ENCODE data around the gene NHEJ1. TPM values are rescaled to one million over a fixed set of nuclear protein-coding genes. Genes with fewer than 3 reads are reported as not detected.

The NHEJ1 gene
- total RNA-seq, 1 experiment from 2014 or later = 20.8 TPM

GRCh38 chr2:219149667-219150066 is 10.9 kb downstream of the NHEJ1 start:
- Histone ChIP-seq H3K79me2 (ENCODE audit: insufficient read depth, low read length) (no peaks in the 10 kb centered on the region), H2AFZ (ENCODE audit: low read length) (no peak overlapping the region), H3K4me2 (ENCODE audit: insufficient read depth, insufficient read length, low read length) (no peak overlapping the region), H2BK20ac (ENCODE audit: low read depth, low read length, poor library complexity, severe bottlenecking) (no peak overlapping the region), H2AK5ac (ENCODE audit: insufficient read length, low read length) (no peak overlapping the region), H3K4me1 (ENCODE audit: insufficient read depth, low read length) (no peaks in the 10 kb centered on the region), H2BK5ac (ENCODE audit: insufficient read length, low read length) (no peak overlapping the region), H3K56ac (ENCODE audit: insufficient read length, low read depth, low read length) (no peak overlapping the region), H3K9me3 (ENCODE audit: control insufficient read depth, low read depth, low read length) (no peaks in the 10 kb centered on the region), H3K18ac (ENCODE audit: insufficient read length, low read depth, low read length) (no peak overlapping the region), H4K5ac (ENCODE audit: insufficient read length, low read depth, low read length) (no peak overlapping the region), H4K20me1 (ENCODE audit: control insufficient read depth, insufficient read depth, insufficient read length) (no peaks in the 10 kb centered on the region), H3K9ac (ENCODE audit: extremely low read depth, insufficient read length, low read length) (no peak overlapping the region), H4K91ac (ENCODE audit: insufficient read length, low read depth, low read length) (no peak overlapping the region), H3K27me3 (ENCODE audit: insufficient read depth, low read length) (no peaks in the 10 kb centered on the region), H3K14ac (ENCODE audit: insufficient read depth, low read length) (no peak overlapping the region), H3T11ph (ENCODE audit: low read length) (no peak overlapping the region), H4K8ac (replicated peaks; ENCODE audit: insufficient read length, low read depth, low read length) (no peak overlapping the region), H3K27ac (ENCODE audit: insufficient read length, low read depth, low read length) (no peak overlapping the region), H3K23ac (ENCODE audit: insufficient read length, low read depth, low read length) (no peak overlapping the region), H3K23me2 (ENCODE audit: insufficient read length, low read depth, low read length, poor library complexity, severe bottlenecking) (no peaks in the 10 kb centered on the region), H3K79me1 (ENCODE audit: insufficient read depth, low read depth, low read length, poor library complexity, severe bottlenecking) (no peaks in the 10 kb centered on the region), H2BK120ac (ENCODE audit: low read depth, low read length, poor library complexity, severe bottlenecking) (no peak overlapping the region), H3K4ac (ENCODE audit: low read depth, low read length) (no peak overlapping the region), H2BK15ac (ENCODE audit: low read depth, low read length) (no peak overlapping the region), H2BK12ac (ENCODE audit: insufficient read length, low read depth, low read length) (no peak overlapping the region)
- no peak for DNase-seq
- Mint-ChIP-seq H3K27me3 (ENCODE audit: low read depth) (no peaks in the 10 kb centered on the region), H3K27ac (no peak overlapping the region), H3K36me3 (ENCODE audit: insufficient read depth in 1 of 3, low read depth in 3 of 3) (peaks cover 5 to 16% (median 15%) of the 10 kb centered on the region in 3 experiments; a peak in 6 of 7 replicates), H3K4me1 (no peaks in the 10 kb centered on the region), H3K9me3 (no peaks in the 10 kb centered on the region), H3K4me3 (no peak overlapping the region)
- no peak for TF ChIP-seq CTCF (conservative IDR thresholded peaks at IDR 0.05)
- no CpG with 5 or more reads among the region's 1 CpG for WGBS (ENCODE audit: extremely low coverage, insufficient read length, low lambda C conversion rate)

Data from H9 (cell line).